ENCODE measurements around the gene METTL22. TPM values are rescaled to one million over a fixed set of nuclear protein-coding genes. Genes with fewer than 3 reads are reported as not detected.

METTL22 gene
- total and polyA plus RNA-seq, 4 experiments from 2014 or later: 6.2 to 49.8 (median 28.6) TPM

DNA sequence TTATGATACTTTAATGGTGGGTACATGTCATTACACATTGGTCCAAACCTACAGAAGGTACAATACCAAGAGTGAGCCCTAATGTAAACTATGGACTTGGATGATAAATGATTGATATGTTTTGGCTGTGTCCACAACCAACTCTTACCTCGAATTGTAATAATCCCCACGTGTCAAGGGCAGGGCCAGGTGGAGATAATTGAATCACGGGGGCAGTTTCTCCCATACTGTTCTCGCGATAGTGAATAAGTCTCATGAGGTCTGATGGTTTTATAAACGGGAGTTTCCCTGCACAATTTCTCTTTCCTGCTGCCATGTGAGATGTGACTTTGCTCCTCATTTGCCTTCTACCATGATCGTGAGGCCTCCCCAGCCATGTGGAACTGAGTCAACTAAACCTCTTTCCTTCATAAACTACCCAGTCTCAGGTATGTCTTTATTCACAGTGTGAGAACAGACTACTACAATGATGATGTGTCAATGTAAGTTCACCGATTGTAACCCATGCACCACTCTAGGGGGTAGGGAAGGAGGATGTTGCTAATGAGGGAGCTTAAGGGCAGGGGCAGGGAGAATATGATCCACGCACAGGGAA is 7.0 kb upstream of the METTL22 start:
- H3K27me3 Mint-ChIP-seq: peaks cover 9 to 24% of the 10 kb centered on the region in 2 donors
- H3K9me3 Mint-ChIP-seq: no peaks in the 10 kb centered on the region
- H3K4me1 Mint-ChIP-seq: no peaks in the 10 kb centered on the region

DNA sequence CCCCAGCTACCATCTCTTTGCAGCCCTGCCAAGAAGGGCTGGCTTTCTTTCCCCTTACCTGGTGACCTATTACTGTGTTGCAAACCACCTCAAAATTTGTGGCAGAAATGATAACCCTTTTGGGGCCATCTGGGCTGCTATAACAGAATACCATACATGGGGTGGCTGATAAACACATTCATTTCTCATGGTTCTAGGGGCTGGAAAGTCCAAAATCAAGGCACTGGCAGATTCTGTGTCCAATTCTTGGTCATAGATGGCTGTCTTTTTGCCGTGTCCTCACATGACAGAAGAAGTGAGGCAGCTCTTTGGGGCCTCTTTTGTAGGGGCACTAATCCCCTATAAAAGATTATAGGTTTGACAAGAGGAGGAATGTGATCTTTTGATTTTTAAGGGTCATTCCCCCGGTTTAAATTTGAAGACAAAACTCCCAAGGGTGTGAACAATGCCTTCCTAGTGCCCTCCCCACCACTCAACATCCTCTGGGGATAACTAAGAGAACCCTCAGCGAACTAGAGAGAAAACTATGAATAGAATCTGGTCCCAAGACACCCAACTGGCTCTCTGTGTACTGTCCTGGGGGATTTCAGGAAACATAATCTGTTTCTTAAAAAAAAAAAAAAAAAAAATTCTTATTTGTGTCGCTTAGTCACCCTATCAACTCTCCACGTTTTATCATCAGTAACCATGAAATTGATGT is 1.7 kb upstream of the METTL22 start:
- Mint-ChIP-seq H3K27ac (no peak overlapping the region), H3K9me3 (no peaks in the 10 kb centered on the region), H3K36me3 (peaks cover 0 to 12% of the 10 kb centered on the region in 2 donors), H3K4me1 (peaks cover 8 to 28% (median 13%) of the 10 kb centered on the region in 4 donors), H3K27me3 (peaks cover 4 to 6% of the 10 kb centered on the region in 2 donors), H3K4me3 (no peak overlapping the region)
- Histone ChIP-seq H3K9me3 (ENCODE audit: control insufficient read depth in 1 of 2, low read length in 2 of 2) (no peaks in the 10 kb centered on the region), H3K36me3 (ENCODE audit: insufficient read depth, low read length) (no peaks in the 10 kb centered on the region), H3K4me3 (ENCODE audit: low read length in 2 of 2) (no peak overlapping the region), H3K27me3 (ENCODE audit: insufficient read depth, low read length) (no peaks in the 10 kb centered on the region), H3K4me1 (ENCODE audit: insufficient read depth, low read length) (peaks cover 15% of the 10 kb centered on the region), H3K27ac (ENCODE audit: low read depth, low read length) (no peak overlapping the region)
- intact Hi-C loops (cut with micrococcal nuclease): loop anchor here (2.0 to 10.0 kb wide), 2 partner anchors 55 to 475 kb away; partner anchors contain the start of genes ABAT and HAPSTR1
- POLR2A ChIA-PET (ENCODE audit: partially characterized antibody): no interaction called here
- no peak for DNase-seq
- CTCF ChIA-PET (ENCODE audit: partially characterized antibody): interaction anchor here (1.1 kb wide), 1 partner anchor 13 kb away, joined by 3 read pairs; no protein-coding TSS in a partner anchor

More for the DNA sequence above, 7.0 kb upstream of the METTL22 start:
- Histone ChIP-seq H3K9me3 (ENCODE audit: control insufficient read depth in 1 of 2, low read length in 2 of 2) (no peaks in the 10 kb centered on the region), H3K27ac (ENCODE audit: low read depth, low read length) (no peak overlapping the region), H3K4me3 (ENCODE audit: low read length in 2 of 2) (no peak overlapping the region), H3K4me1 (ENCODE audit: insufficient read depth, low read length) (no peaks in the 10 kb centered on the region), H3K36me3 (ENCODE audit: insufficient read depth, low read length) (no peaks in the 10 kb centered on the region), H3K27me3 (ENCODE audit: insufficient read depth, low read length) (no peaks in the 10 kb centered on the region)
- no peak for DNase-seq
- H3K36me3 Mint-ChIP-seq: no peaks in the 10 kb centered on the region
- POLR2A ChIA-PET (ENCODE audit: partially characterized antibody): no interaction called here
- intact Hi-C loops (cut with micrococcal nuclease): no loop called here
- H3K27ac Mint-ChIP-seq: no peak overlapping the region
- H3K4me3 Mint-ChIP-seq: no peak overlapping the region
- CTCF ChIA-PET (ENCODE audit: partially characterized antibody): no interaction called here

DNA sequence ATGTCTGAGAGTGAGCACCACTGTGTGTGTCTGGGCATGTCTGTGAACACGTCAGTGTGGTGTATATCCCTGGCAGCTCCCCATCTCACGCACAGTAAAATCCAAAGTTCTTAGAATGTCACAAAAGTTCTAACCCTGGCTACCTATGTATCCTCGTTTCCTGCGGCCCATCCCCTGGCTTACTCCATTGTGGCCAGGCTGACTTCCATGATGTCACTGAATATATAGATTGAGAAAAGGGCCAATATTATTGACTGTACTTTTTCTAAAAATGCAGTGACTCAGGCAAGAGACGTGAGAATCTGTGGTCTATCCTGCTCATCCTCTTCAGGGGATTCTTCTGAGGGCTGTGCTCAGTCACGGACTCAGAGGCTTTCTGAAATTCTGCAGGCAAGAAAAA is 963 bp upstream of the METTL22 start:
- H3K27ac ChIP-seq (ENCODE audit: low read depth, low read length): no peak overlapping the region
- intact Hi-C loops (cut with micrococcal nuclease): loop anchor here (2.0 to 10.0 kb wide), 2 partner anchors 54 to 474 kb away; partner anchors contain the start of genes ABAT and HAPSTR1
- ChIA-PET CTCF (ENCODE audit: partially characterized antibody) (no interaction called here), POLR2A (ENCODE audit: partially characterized antibody) (no interaction called here)
- Mint-ChIP-seq H3K9me3 (no peaks in the 10 kb centered on the region), H3K36me3 (peaks cover 0 to 15% of the 10 kb centered on the region in 2 donors), H3K4me3 (peak overlapping the region; percentile 89 to 98 (median 94)), H3K27ac (peak overlapping the region in 4 of 7 donors; percentile 24 to 81 (median 40)), H3K27me3 (peaks cover 4 to 5% of the 10 kb centered on the region in 2 donors), H3K4me1 (peaks cover 11 to 32% (median 15%) of the 10 kb centered on the region in 4 donors)
- H3K9me3 ChIP-seq (ENCODE audit: control insufficient read depth in 1 of 2, low read length in 2 of 2): no peaks in the 10 kb centered on the region
- no peak for DNase-seq
- H3K4me1 ChIP-seq (ENCODE audit: insufficient read depth, low read length): peaks cover 15% of the 10 kb centered on the region
- H3K36me3 ChIP-seq (ENCODE audit: insufficient read depth, low read length): peaks cover 2% of the 10 kb centered on the region
- no peaks in the 10 kb centered on the region for H3K27me3 ChIP-seq (ENCODE audit: insufficient read depth, low read length)
- no peak overlapping the region for H3K4me3 ChIP-seq (ENCODE audit: low read length in 2 of 2)

DNA sequence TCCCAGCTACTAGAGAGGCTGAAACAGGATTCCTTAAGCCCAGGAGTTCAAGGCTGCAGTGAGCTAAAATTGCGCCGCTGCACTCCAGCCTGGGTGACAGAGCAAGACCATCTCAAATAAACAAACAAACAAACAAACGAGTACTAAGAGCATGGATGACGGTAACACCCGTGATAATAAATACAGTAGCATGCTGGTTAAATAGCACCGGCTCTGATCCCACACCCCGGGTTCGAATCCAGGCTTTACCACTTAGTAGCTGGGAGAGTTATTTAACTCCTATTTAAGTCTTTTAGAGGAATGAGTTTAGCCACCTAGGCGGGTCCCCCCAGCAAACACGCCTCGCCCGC is 301 bp upstream of the METTL22 start:
- Mint-ChIP-seq H3K27ac (peak overlapping the region in 5 of 7 donors; percentile 53 to 91 (median 77)), H3K27me3 (peaks cover 2 to 5% of the 10 kb centered on the region in 2 donors)
- peak overlapping the region; percentile 71 to 96 for H3K4me3 ChIP-seq (ENCODE audit: low read length in 2 of 2)

DNA sequence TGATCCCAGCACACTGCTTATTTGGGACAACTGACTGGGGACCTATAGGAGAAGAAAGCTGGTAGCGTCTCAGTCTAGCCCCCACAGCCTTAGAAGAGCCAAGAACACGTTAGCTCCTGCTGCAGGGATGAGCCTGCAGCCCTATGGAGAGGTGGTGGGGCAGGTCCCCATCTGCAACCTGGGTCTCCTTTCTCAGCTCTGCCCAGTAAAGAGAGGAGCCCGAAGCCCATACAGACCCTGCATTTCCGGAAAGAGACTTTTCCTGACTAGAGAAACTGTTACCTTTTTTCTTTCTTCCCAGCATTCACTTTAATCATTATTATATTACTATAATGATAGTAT is 788 bp downstream of the METTL22 start:
- H3K27ac ChIP-seq (ENCODE audit: low read depth, low read length): peak overlapping the region; percentile 92
- CTCF ChIA-PET (ENCODE audit: partially characterized antibody): no interaction called here
- intact Hi-C loops (cut with micrococcal nuclease): loop anchor here (10.0 kb wide), 1 partner anchor 473 kb away; the partner anchor contains the start of gene HAPSTR1
- H3K4me3 ChIP-seq (ENCODE audit: low read length in 2 of 2): peak overlapping the region; percentile 71 to 96
- H3K4me1 Mint-ChIP-seq: peaks cover 14 to 38% (median 19%) of the 10 kb centered on the region in 4 donors
- peak in 1 of 5 donors; percentile 2 for DNase-seq
- H3K27me3 Mint-ChIP-seq: peaks cover 0 to 3% of the 10 kb centered on the region in 2 donors
- peaks cover 15% of the 10 kb centered on the region for H3K36me3 ChIP-seq (ENCODE audit: insufficient read depth, low read length)
- no peaks in the 10 kb centered on the region for H3K27me3 ChIP-seq (ENCODE audit: insufficient read depth, low read length)
- H3K4me3 Mint-ChIP-seq: peak overlapping the region; percentile 89 to 98 (median 94)
- H3K9me3 ChIP-seq (ENCODE audit: control insufficient read depth in 1 of 2, low read length in 2 of 2): no peaks in the 10 kb centered on the region
- H3K9me3 Mint-ChIP-seq: no peaks in the 10 kb centered on the region
- POLR2A ChIA-PET (ENCODE audit: partially characterized antibody): interaction anchor here (0.9 to 1.6 kb wide), 4 partner anchors 8 to 469 kb away, joined by 3 to 5 read pairs (median 4); partner anchors contain the start of gene HAPSTR1
- peaks cover 15% of the 10 kb centered on the region for H3K4me1 ChIP-seq (ENCODE audit: insufficient read depth, low read length)
- H3K27ac Mint-ChIP-seq: peak overlapping the region in 6 of 7 donors; percentile 77 to 94 (median 91)
- peaks cover 6 to 26% of the 10 kb centered on the region in 2 donors for H3K36me3 Mint-ChIP-seq

More for the DNA sequence above, 301 bp upstream of the METTL22 start:
- ChIA-PET CTCF (ENCODE audit: partially characterized antibody) (no interaction called here), POLR2A (ENCODE audit: partially characterized antibody) (interaction anchor here (0.8 to 1.6 kb wide), 4 partner anchors 9 to 471 kb away, joined by 3 to 5 read pairs (median 4); partner anchors contain the start of gene HAPSTR1)
- Histone ChIP-seq H3K27me3 (ENCODE audit: insufficient read depth, low read length) (no peaks in the 10 kb centered on the region), H3K27ac (ENCODE audit: low read depth, low read length) (peak overlapping the region; percentile 92), H3K36me3 (ENCODE audit: insufficient read depth, low read length) (peaks cover 9% of the 10 kb centered on the region), H3K9me3 (ENCODE audit: control insufficient read depth in 1 of 2, low read length in 2 of 2) (no peaks in the 10 kb centered on the region), H3K4me1 (ENCODE audit: insufficient read depth, low read length) (peaks cover 15% of the 10 kb centered on the region)
- H3K36me3 Mint-ChIP-seq: peaks cover 0 to 21% of the 10 kb centered on the region in 2 donors
- no peaks in the 10 kb centered on the region for H3K9me3 Mint-ChIP-seq
- DNase-seq: no peak
- intact Hi-C loops (cut with micrococcal nuclease): loop anchor here (1.0 to 10.0 kb wide), 5 partner anchors 54 to 474 kb away; partner anchors contain the start of genes ABAT, HAPSTR1, PMM2 and TMEM186
- H3K4me1 Mint-ChIP-seq: peaks cover 11 to 32% (median 15%) of the 10 kb centered on the region in 4 donors
- H3K4me3 Mint-ChIP-seq: peak overlapping the region; percentile 89 to 98 (median 94)

DNA sequence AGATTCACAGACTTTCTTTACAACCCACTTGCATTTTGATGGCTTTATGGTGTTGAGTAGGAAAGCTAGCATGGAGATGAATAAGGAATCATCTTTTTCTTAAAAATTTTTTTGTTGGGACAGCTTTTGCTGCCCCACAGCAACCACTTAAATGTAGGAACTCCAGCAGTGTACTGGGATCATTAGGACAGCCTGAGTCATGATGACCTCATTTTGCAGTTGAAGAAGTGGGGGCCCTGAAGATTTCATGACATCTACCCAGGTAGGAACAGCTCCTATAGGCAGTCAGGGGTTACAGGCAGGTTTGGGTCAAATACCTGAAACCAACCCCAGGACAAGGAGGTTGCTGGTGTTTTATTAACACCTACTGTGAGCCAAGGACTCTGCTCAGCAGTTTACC is 2.1 kb downstream of the METTL22 start:
- H3K4me3 Mint-ChIP-seq: peak overlapping the region in 2 of 8 donors; percentile 37 to 40
- H3K27ac ChIP-seq (ENCODE audit: low read depth, low read length): no peak overlapping the region
- no peak overlapping the region for H3K27ac Mint-ChIP-seq
- ChIA-PET POLR2A (ENCODE audit: partially characterized antibody) (interaction anchor here (0.6 kb wide), 1 partner anchor 268 kb away, joined by 3 read pairs; no protein-coding TSS in a partner anchor), CTCF (ENCODE audit: partially characterized antibody) (interaction anchor here (1.5 kb wide), 1 partner anchor 258 kb away, joined by 3 read pairs; the partner anchor contains the start of gene LITAFD)
- no peaks in the 10 kb centered on the region for H3K9me3 Mint-ChIP-seq
- peaks cover 16 to 47% (median 24%) of the 10 kb centered on the region in 4 donors for H3K4me1 Mint-ChIP-seq
- H3K36me3 Mint-ChIP-seq: peaks cover 17 to 40% of the 10 kb centered on the region in 2 donors
- no peaks in the 10 kb centered on the region for H3K27me3 Mint-ChIP-seq
- H3K36me3 ChIP-seq (ENCODE audit: insufficient read depth, low read length): peaks cover 28% of the 10 kb centered on the region
- no peaks in the 10 kb centered on the region for H3K27me3 ChIP-seq (ENCODE audit: insufficient read depth, low read length)
- no peak for DNase-seq
- no peak overlapping the region for H3K4me3 ChIP-seq (ENCODE audit: low read length in 2 of 2)
- intact Hi-C loops (cut with micrococcal nuclease): loop anchor here (10.0 kb wide), 1 partner anchor 471 kb away; the partner anchor contains the start of gene HAPSTR1
- peaks cover 15% of the 10 kb centered on the region for H3K4me1 ChIP-seq (ENCODE audit: insufficient read depth, low read length)
- H3K9me3 ChIP-seq (ENCODE audit: control insufficient read depth in 1 of 2, low read length in 2 of 2): no peaks in the 10 kb centered on the region
